Neural cell (in vitro differentiated cells): ENCODE data around the gene TRAPPC2L. TPM values are rescaled to one million over a fixed set of nuclear protein-coding genes. Genes with fewer than 3 reads are reported as not detected.

ENCODE experiments used
- H2AFZ ChIP-seq: fragments of 200-600, 300-800 bp; sonication (generic), shearing (Covaris generic); 2 replicates; pipeline ENCODE4 v1.6.0; 2014; ENCODE audit warnings: low read depth, mild to moderate bottlenecking, antibody characterized with exemption, low read length, moderate library complexity
- H3F3A ChIP-seq: fragments of 200-600 bp; shearing (Covaris generic); 2 replicates; pipeline ENCODE4 v1.6.1; 2016; ENCODE audit warnings: mild to moderate bottlenecking, moderate library complexity, mixed read lengths, antibody characterized with exemption, low read length; ENCODE audit not compliant: insufficient read depth, poor library complexity, severe bottlenecking
- H3K27ac ChIP-seq: fragments of 200-600, 300-800 bp; sonication (generic), shearing (Covaris generic); 2 replicates; pipeline ENCODE4 v1.5.1; 2014; ENCODE audit warnings: mild to moderate bottlenecking, low read length, moderate library complexity
- H3K27me3 ChIP-seq: fragments of 300-800, 200-600 bp; sonication (generic), shearing (Covaris generic); 2 replicates; pipeline ENCODE4 v1.6.0; 2014; ENCODE audit warnings: mild to moderate bottlenecking, low read depth, low read length, moderate library complexity; ENCODE audit not compliant: insufficient read depth
- H3K36me3 ChIP-seq: fragments of 300-800, 200-600 bp; sonication (generic), shearing (Covaris generic); 2 replicates; pipeline ENCODE4 v1.5.1; 2014; ENCODE audit warnings: mild to moderate bottlenecking, antibody characterized with exemption, low read length, moderate library complexity; ENCODE audit not compliant: insufficient read depth
- H3K4me2 ChIP-seq: fragments of 300-800, 200-600 bp; sonication (generic), shearing (Covaris generic); 2 replicates; pipeline ENCODE4 v1.6.0; 2014; ENCODE audit warnings: mild to moderate bottlenecking, low read length
- H3K4me3 ChIP-seq: fragments of 300-800, 200-600 bp; sonication (generic), shearing (Covaris generic); 2 replicates; pipeline ENCODE4 v1.5.1; 2014; ENCODE audit warnings: mild to moderate bottlenecking, low read length, moderate library complexity
- H3K79me2 ChIP-seq: fragments of 200-600 bp; shearing (Covaris generic); replicated peaks from 2 replicates; pipeline ENCODE4 v1.6.0; 2014; ENCODE audit warnings: mild to moderate bottlenecking, low read length, moderate library complexity; ENCODE audit not compliant: insufficient read depth
- H3K9ac ChIP-seq: fragments of 300-800, 200-600 bp; sonication (generic), shearing (Covaris generic); 2 replicates; pipeline ENCODE4 v1.6.1; 2016; ENCODE audit warnings: mild to moderate bottlenecking, low read length, mixed read lengths
- H3K9me2 ChIP-seq: fragments of 200-600 bp; shearing (Covaris generic); 2 replicates; pipeline ENCODE4 v1.6.1; 2016; ENCODE audit warnings: mild to moderate bottlenecking, low read length, mixed read lengths; ENCODE audit not compliant: insufficient read depth
- H3K9me3 ChIP-seq: fragments of 200-600, 300-800 bp; sonication (generic), shearing (Covaris generic); 2 replicates; pipeline ENCODE4 v1.6.1; 2016; ENCODE audit warnings: mild to moderate bottlenecking, mixed run types, low read length, moderate library complexity, mixed read lengths
- H4K20me1 ChIP-seq: fragments of 200-600 bp; shearing (Covaris generic); 2 replicates; pipeline ENCODE4 v1.6.1; 2016; ENCODE audit warnings: mild to moderate bottlenecking, mixed run types; ENCODE audit not compliant: insufficient read depth
- EP300 ChIP-seq: fragments of 450-650 bp; conservative IDR thresholded peaks from 2 replicates; pipeline ENCODE4 v1.6.1; 2014; ENCODE audit warnings: antibody characterized with exemption, mild to moderate bottlenecking, moderate library complexity; ENCODE audit not compliant: poor library complexity, severe bottlenecking
- EZH2 ChIP-seq: fragments of 200-600, 300-800 bp; shearing (Covaris generic), sonication (generic); IDR thresholded peaks from 2 replicates; pipeline ENCODE4 v1.6.1; 2014; ENCODE audit warnings: antibody characterized with exemption, low read length, borderline replicate concordance, mild to moderate bottlenecking; ENCODE audit not compliant: insufficient read depth, poor library complexity, severe bottlenecking
- MXI1 ChIP-seq: fragments of 450-650 bp; conservative IDR thresholded peaks from 2 replicates; pipeline ENCODE4 v1.6.1; 2014; ENCODE audit warnings: antibody characterized with exemption, mild to moderate bottlenecking; ENCODE audit not compliant: poor library complexity, severe bottlenecking
- POLR2AphosphoS5 ChIP-seq: IDR thresholded peaks from 2 replicates; pipeline ENCODE4 v1.6.1; 2012
- RAD21 ChIP-seq: fragments of 450-650 bp; conservative IDR thresholded peaks from 2 replicates; pipeline ENCODE4 v1.6.1; 2014; ENCODE audit warnings: antibody characterized with exemption, mild to moderate bottlenecking, moderate library complexity
- REST ChIP-seq: IDR thresholded peaks from 2 replicates; pipeline ENCODE4 v1.6.1; 2012; ENCODE audit warnings: borderline replicate concordance
- SMC3 ChIP-seq: fragments of 450-650 bp; conservative IDR thresholded peaks from 2 replicates; pipeline ENCODE4 v1.6.1; 2014; ENCODE audit warnings: antibody characterized with exemption, mild to moderate bottlenecking, moderate library complexity; ENCODE audit not compliant: poor library complexity
- TAF1 ChIP-seq: IDR thresholded peaks from 2 replicates; pipeline ENCODE4 v1.6.1; 2012; ENCODE audit warnings: low read depth
- polyA plus RNA-seq: library from polyadenylated mRNA; depleted of rRNA; stranded (reverse); fragments of >200 nt; gene quantifications from 2 replicates; pipeline ENCODE4 v1.2.3, GENCODE V29; 2014
- TF ChIP-seq, protein P1 (sequence below): fragments of 450-650 bp; IDR thresholded peaks from 2 replicates; pipeline ENCODE4 v1.5.1; 2014; ENCODE audit warnings: antibody characterized with exemption, mild to moderate bottlenecking, moderate library complexity; ENCODE audit not compliant: poor library complexity, severe bottlenecking

Gene TRAPPC2L
- polyA plus RNA-seq, 1 donor from 2014 or later: 70.2 TPM

- Histone ChIP-seq H3F3A (no peaks in the 10 kb centered on the region), H3K9ac (no peak overlapping the region), H3K36me3 (no peaks in the 10 kb centered on the region), H3K4me3 (no peak overlapping the region), H3K27me3 (no peaks in the 10 kb centered on the region), H3K4me2 (no peak overlapping the region), H3K9me2 (no peaks in the 10 kb centered on the region), H4K20me1 (no peaks in the 10 kb centered on the region), H2AFZ (no peak overlapping the region), H3K9me3 (no peaks in the 10 kb centered on the region), H3K79me2 (no peaks in the 10 kb centered on the region), H3K27ac (no peak overlapping the region)
- TF ChIP-seq REST (no peak), SMC3 (no peak), RAD21 (no peak), MXI1 (no peak), POLR2AphosphoS5 (no peak), EZH2 (no peak), TAF1 (no peak), EP300 (no peak)
- TF ChIP-seq, protein P1, sequence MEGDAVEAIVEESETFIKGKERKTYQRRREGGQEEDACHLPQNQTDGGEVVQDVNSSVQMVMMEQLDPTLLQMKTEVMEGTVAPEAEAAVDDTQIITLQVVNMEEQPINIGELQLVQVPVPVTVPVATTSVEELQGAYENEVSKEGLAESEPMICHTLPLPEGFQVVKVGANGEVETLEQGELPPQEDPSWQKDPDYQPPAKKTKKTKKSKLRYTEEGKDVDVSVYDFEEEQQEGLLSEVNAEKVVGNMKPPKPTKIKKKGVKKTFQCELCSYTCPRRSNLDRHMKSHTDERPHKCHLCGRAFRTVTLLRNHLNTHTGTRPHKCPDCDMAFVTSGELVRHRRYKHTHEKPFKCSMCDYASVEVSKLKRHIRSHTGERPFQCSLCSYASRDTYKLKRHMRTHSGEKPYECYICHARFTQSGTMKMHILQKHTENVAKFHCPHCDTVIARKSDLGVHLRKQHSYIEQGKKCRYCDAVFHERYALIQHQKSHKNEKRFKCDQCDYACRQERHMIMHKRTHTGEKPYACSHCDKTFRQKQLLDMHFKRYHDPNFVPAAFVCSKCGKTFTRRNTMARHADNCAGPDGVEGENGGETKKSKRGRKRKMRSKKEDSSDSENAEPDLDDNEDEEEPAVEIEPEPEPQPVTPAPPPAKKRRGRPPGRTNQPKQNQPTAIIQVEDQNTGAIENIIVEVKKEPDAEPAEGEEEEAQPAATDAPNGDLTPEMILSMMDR: no peak
These were observed 17.0 kb upstream of the TRAPPC2L start for GRCh38 chr16:88839745-88840599.

- Histone ChIP-seq H3K27me3 (no peaks in the 10 kb centered on the region), H3K9me2 (no peaks in the 10 kb centered on the region), H3K27ac (no peak overlapping the region), H4K20me1 (no peaks in the 10 kb centered on the region), H3K9me3 (no peaks in the 10 kb centered on the region), H3K4me2 (no peak overlapping the region), H2AFZ (no peak overlapping the region), H3K9ac (no peak overlapping the region), H3K36me3 (no peaks in the 10 kb centered on the region), H3F3A (no peaks in the 10 kb centered on the region), H3K4me3 (no peak overlapping the region), H3K79me2 (no peaks in the 10 kb centered on the region)
- TF ChIP-seq REST (no peak), POLR2AphosphoS5 (no peak), SMC3 (no peak), EZH2 (no peak), TAF1 (no peak), EP300 (no peak)
These were observed 16.2 kb upstream of the TRAPPC2L start for GRCh38 chr16:88840600-88841215.
